Measurements from ENCODE around the gene NGFR. TPM values are rescaled to one million over a fixed set of nuclear protein-coding genes. Genes with fewer than 3 reads are reported as not detected.

NGFR gene
- total RNA-seq, 1 donor from 2014 or later, result 131 TPM

- Mint-ChIP-seq H3K9me3 (ENCODE audit: unreplicated experiment) (peaks cover 3% of the 10 kb centered on the region), H3K27ac (ENCODE audit: unreplicated experiment) (no peak overlapping the region), H3K36me3 (ENCODE audit: unreplicated experiment) (no peaks in the 10 kb centered on the region), H3K27me3 (ENCODE audit: unreplicated experiment) (peaks cover 14% of the 10 kb centered on the region), H3K4me1 (ENCODE audit: low read depth, unreplicated experiment) (peaks cover 19% of the 10 kb centered on the region), H3K4me3 (ENCODE audit: unreplicated experiment) (no peak overlapping the region)
- TF ChIP-seq CTCF (IDR thresholded peaks at IDR 0.05; ENCODE audit: partially characterized antibody, unreplicated experiment), result no peak
- no peak for DNase-seq
Observed at GRCh38 chr17:49524473-49525359, 29.6 kb downstream of the NGFR start.

- H3K9me3 Mint-ChIP-seq (ENCODE audit: unreplicated experiment), result peaks cover 1% of the 10 kb centered on the region
- peaks cover 8% of the 10 kb centered on the region for H3K4me1 Mint-ChIP-seq (ENCODE audit: low read depth, unreplicated experiment)
- no peak for TF ChIP-seq CTCF (IDR thresholded peaks at IDR 0.05; ENCODE audit: partially characterized antibody, unreplicated experiment)
- no peak for DNase-seq
- no peaks in the 10 kb centered on the region for H3K36me3 Mint-ChIP-seq (ENCODE audit: unreplicated experiment)
- peaks cover 10% of the 10 kb centered on the region for H3K27me3 Mint-ChIP-seq (ENCODE audit: unreplicated experiment)
- H3K27ac Mint-ChIP-seq (ENCODE audit: unreplicated experiment), result no peak overlapping the region
- H3K4me3 Mint-ChIP-seq (ENCODE audit: unreplicated experiment), result no peak overlapping the region
Observed at GRCh38 chr17:49525831-49526741, 31.0 kb downstream of the NGFR start.

- Mint-ChIP-seq H3K4me3 (ENCODE audit: unreplicated experiment) (no peak overlapping the region), H3K27ac (ENCODE audit: unreplicated experiment) (no peak overlapping the region), H3K9me3 (ENCODE audit: unreplicated experiment) (peaks cover 1% of the 10 kb centered on the region), H3K36me3 (ENCODE audit: unreplicated experiment) (no peaks in the 10 kb centered on the region), H3K27me3 (ENCODE audit: unreplicated experiment) (peaks cover 8% of the 10 kb centered on the region), H3K4me1 (ENCODE audit: low read depth, unreplicated experiment) (peaks cover 4% of the 10 kb centered on the region)
- no peak for DNase-seq
- no peak for TF ChIP-seq CTCF (IDR thresholded peaks at IDR 0.05; ENCODE audit: partially characterized antibody, unreplicated experiment)
Observed at GRCh38 chr17:49527927-49528651, 33.0 kb downstream of the NGFR start.

GRCh38 chr17:49528966-49529365 lies 33.9 kb downstream of the NGFR start:
- H3K4me3 Mint-ChIP-seq (ENCODE audit: unreplicated experiment), result no peak overlapping the region
- H3K4me1 Mint-ChIP-seq (ENCODE audit: low read depth, unreplicated experiment), result peaks cover 1% of the 10 kb centered on the region
- peaks cover 6% of the 10 kb centered on the region for H3K27me3 Mint-ChIP-seq (ENCODE audit: unreplicated experiment)
- H3K27ac Mint-ChIP-seq (ENCODE audit: unreplicated experiment), result no peak overlapping the region
- peaks cover 1% of the 10 kb centered on the region for H3K9me3 Mint-ChIP-seq (ENCODE audit: unreplicated experiment)
- no peak for TF ChIP-seq CTCF (IDR thresholded peaks at IDR 0.05; ENCODE audit: partially characterized antibody, unreplicated experiment)
- H3K36me3 Mint-ChIP-seq (ENCODE audit: unreplicated experiment), result no peaks in the 10 kb centered on the region
- no peak for DNase-seq
